Left renal cortex interstitium (tissue), 4 donors: ENCODE measurements around the gene NEURL2. TPM values are rescaled to one million over a fixed set of nuclear protein-coding genes. Genes with fewer than 3 reads are reported as not detected.
"Not testable (repeated sequence)": the region's sequence is repeated elsewhere in the genome, so short reads cannot be mapped to it uniquely, and the experiment has no call there.

Source experiments
- DNase-seq, 4 donors: peaks; one replicate each; pipeline ENCODE4 v3.0.0-alpha.2; 2013; ENCODE audit warnings: low read depth in 4 of 4, low spot score in 2 of 4, missing footprints in 1 of 4
- polyA plus RNA-seq, 4 donors: library from polyadenylated mRNA; unstranded; fragments of 120-200 nt; gene quantifications; one replicate each; pipeline ENCODE4 v1.2.1, GENCODE V29; 2013; ENCODE audit not compliant: insufficient read length in 4 of 4

The NEURL2 gene
- polyA plus RNA-seq, 4 donors = 4.2 to 11.2 (median 9.3) TPM

GRCh38 chr20:45901332-45901731 is 10.3 kb upstream of the NEURL2 start:
- not testable (repeated sequence) for DNase-seq

- no peak for DNase-seq
Observed at GRCh38 chr20:45899046-45899835, 8.2 kb upstream of the NEURL2 start.

- DNase-seq = no peak
Observed at GRCh38 chr20:45898285-45898684, 7.3 kb upstream of the NEURL2 start.

GRCh38 chr20:45897692-45898091 is 6.7 kb upstream of the NEURL2 start:
- no peak for DNase-seq

GRCh38 chr20:45897289-45897688 is 6.3 kb upstream of the NEURL2 start:
- DNase-seq = no peak

GRCh38 chr20:45896641-45897161 is 5.7 kb upstream of the NEURL2 start:
- no peak for DNase-seq

- no peak for DNase-seq
Observed at GRCh38 chr20:45894797-45895196, 3.8 kb upstream of the NEURL2 start.

- DNase-seq = no peak
Observed at GRCh38 chr20:45893831-45894230, 2.8 kb upstream of the NEURL2 start.

- no peak for DNase-seq
Observed at GRCh38 chr20:45892828-45893500, 2.0 kb upstream of the NEURL2 start.

GRCh38 chr20:45892049-45892825 is 1.2 kb upstream of the NEURL2 start:
- DNase-seq = no peak

- DNase-seq = peak; percentile 37 to 83 (median 71)
Observed at GRCh38 chr20:45890077-45890984, 677 bp downstream of the NEURL2 start.

- no peak for DNase-seq
Observed at GRCh38 chr20:45888681-45889080, 2.3 kb downstream of the NEURL2 start.

- no peak for DNase-seq
Observed at GRCh38 chr20:45887346-45887715, 3.7 kb downstream of the NEURL2 start, which contains the start of gene SPATA25. Gene SPATA25, minus strand, starts transcription at chr20:45887622. Its CDS starts 32 bp downstream, at chr20:45887590.

- DNase-seq = no peak
Observed at GRCh38 chr20:45886590-45887345, 4.2 kb downstream of the NEURL2 start.

GRCh38 chr20:45883100-45883469 is 7.9 kb downstream of the NEURL2 start:
- no peak for DNase-seq

GRCh38 chr20:45882469-45883099 is 8.4 kb downstream of the NEURL2 start:
- no peak for DNase-seq

- peak; percentile 97 to 100 (median 98) for DNase-seq
Observed at GRCh38 chr20:45880988-45881788, 9.8 kb downstream of the NEURL2 start, which contains the start of gene ZSWIM1. Gene ZSWIM1, plus strand, starts transcription at chr20:45881227. Its CDS starts 1,366 bp downstream, at chr20:45882593.
